HG02759 (cell line): Measurements from ENCODE around the gene DNAH14.
"Not testable (repeated sequence)": the region's sequence is repeated elsewhere in the genome, so short reads cannot be mapped to it uniquely, and the experiment has no call there.

Experiments used
- ATAC-seq: cut with Tn5 transposase; IDR thresholded peaks from one replicate; pipeline ENCODE4 v1.9.1; 2021; ENCODE audit warnings: mild to moderate bottlenecking, moderate library complexity; ENCODE audit not compliant: unreplicated experiment

The DNAH14 gene

GRCh38 chr1:224929335-224930237 lies at the start of gene DNAH14:
TSS of gene DNAH14 (plus strand) at chr1:224929675. CDS start at chr1:224952703, 23,028 bp downstream.
- peak; percentile 67 for ATAC-seq

- ATAC-seq, result no peak
Measured at GRCh38 chr1:224880593-224881307, 48.7 kb upstream of the DNAH14 start.

GRCh38 chr1:224881308-224881692 lies 48.2 kb upstream of the DNAH14 start:
- not testable (repeated sequence) for ATAC-seq

- ATAC-seq, result no peak
Measured at GRCh38 chr1:224881762-224882211, 47.7 kb upstream of the DNAH14 start.

- ATAC-seq, result no peak
Measured at GRCh38 chr1:224882264-224882663, 47.2 kb upstream of the DNAH14 start.

- no peak for ATAC-seq
Measured at GRCh38 chr1:224883091-224883490, 46.4 kb upstream of the DNAH14 start.

GRCh38 chr1:224884361-224884801 lies 45.1 kb upstream of the DNAH14 start:
- ATAC-seq, result no peak

- ATAC-seq, result not testable (repeated sequence)
Measured at GRCh38 chr1:224885376-224885775, 44.1 kb upstream of the DNAH14 start.

GRCh38 chr1:224894915-224895314 lies 34.6 kb upstream of the DNAH14 start:
- no peak for ATAC-seq

GRCh38 chr1:224896130-224896781 lies 33.2 kb upstream of the DNAH14 start:
- no peak for ATAC-seq

- ATAC-seq, result no peak
Measured at GRCh38 chr1:224897529-224898327, 31.7 kb upstream of the DNAH14 start.

- ATAC-seq, result no peak
Measured at GRCh38 chr1:224898937-224899336, 30.5 kb upstream of the DNAH14 start.

GRCh38 chr1:224900062-224900630 lies 29.3 kb upstream of the DNAH14 start:
- ATAC-seq, result no peak

GRCh38 chr1:224901087-224901810 lies 28.2 kb upstream of the DNAH14 start:
- no peak for ATAC-seq

- no peak for ATAC-seq
Measured at GRCh38 chr1:224903955-224904354, 25.5 kb upstream of the DNAH14 start.

- ATAC-seq, result no peak
Measured at GRCh38 chr1:224906340-224906739, 23.1 kb upstream of the DNAH14 start.

- no peak for ATAC-seq
Measured at GRCh38 chr1:224911217-224911616, 18.3 kb upstream of the DNAH14 start.

GRCh38 chr1:224914292-224914900 lies 15.1 kb upstream of the DNAH14 start:
- no peak for ATAC-seq

- no peak for ATAC-seq
Measured at GRCh38 chr1:224919508-224919907, 10.0 kb upstream of the DNAH14 start.
